ENCODE data around the gene GPR32. TPM values are rescaled to one million over a fixed set of nuclear protein-coding genes. Genes with fewer than 3 reads are reported as not detected.

The GPR32 gene
- total and polyA plus RNA-seq, 3 donors from 2014 or later = not detected

Small RNA genes lying within 50 kb of the gene (small RNA-seq; reads per million reads assigned to genes)
- gene SNORD88A (280 to 343 reads per million in 2 donors), gene SNORD88B (0 reads per million in 2 donors), gene SNORD88C (0 reads per million in 2 donors)

Other genes with a start within 250 kb of the GPR32 start
- 10 to 100 TPM in 1 of 2 donors, 1 to 10 TPM in 1; 5.7 to 10.1 TPM for gene LRRC4B, start 202.0 kb upstream of the GPR32 start, total RNA-seq
- 2.8 TPM for gene LRRC4B, start 202.0 kb upstream of the GPR32 start, polyA plus RNA-seq (ENCODE audit: insufficient read depth, low read depth, low replicate concordance)
- gene SYT3, start 130.6 kb upstream of the GPR32 start, total RNA-seq = 1 to 10 TPM; 2.5 to 5.5 TPM
- 3.3 TPM for gene SYT3, start 130.6 kb upstream of the GPR32 start, polyA plus RNA-seq (ENCODE audit: insufficient read depth, low read depth, low replicate concordance)
- 10 to 100 TPM in 1 of 2 donors, 1 to 10 TPM in 1; 5.4 to 10.2 TPM for gene C19orf81, start 121.0 kb upstream of the GPR32 start, total RNA-seq
- 11.7 TPM for gene C19orf81, start 121.0 kb upstream of the GPR32 start, polyA plus RNA-seq (ENCODE audit: insufficient read depth, low read depth, low replicate concordance)
- 1 to 10 TPM; 4.5 to 5.4 TPM for gene SHANK1, start 50.7 kb upstream of the GPR32 start, total RNA-seq
- 4.1 TPM for gene SHANK1, start 50.7 kb upstream of the GPR32 start, polyA plus RNA-seq (ENCODE audit: insufficient read depth, low read depth, low replicate concordance)
- gene CLEC11A, start 47.1 kb upstream of the GPR32 start, total RNA-seq = 10 to 100 TPM; 14.3 to 20.6 TPM
- gene CLEC11A, start 47.1 kb upstream of the GPR32 start, polyA plus RNA-seq (ENCODE audit: insufficient read depth, low read depth, low replicate concordance) = 16.9 TPM
- 1 to 10 TPM in 1 of 2 donors, under 1 TPM in 1; 0.43 to 1.9 TPM for gene ACP4, start 20.0 kb downstream of the GPR32 start, total RNA-seq
- gene ACP4, start 20.0 kb downstream of the GPR32 start, polyA plus RNA-seq (ENCODE audit: insufficient read depth, low read depth, low replicate concordance) = 4.0 TPM
- 1 to 10 TPM in 1 of 2 donors, under 1 TPM in 1; 0.43 to 1.2 TPM for gene KLK1, start 53.3 kb downstream of the GPR32 start, total RNA-seq
- gene KLK1, start 53.3 kb downstream of the GPR32 start, polyA plus RNA-seq (ENCODE audit: insufficient read depth, low read depth, low replicate concordance) = 2.7 TPM
- gene KLK15, start 63.1 kb downstream of the GPR32 start, total RNA-seq = 1 to 10 TPM; 5.5 to 9.0 TPM
- gene KLK15, start 63.1 kb downstream of the GPR32 start, polyA plus RNA-seq (ENCODE audit: insufficient read depth, low read depth, low replicate concordance) = 7.4 TPM
- gene KLK3, start 84.5 kb downstream of the GPR32 start, total RNA-seq = under 1 TPM; 0.63 to 0.81 TPM
- gene KLK3, start 84.5 kb downstream of the GPR32 start, polyA plus RNA-seq (ENCODE audit: insufficient read depth, low read depth, low replicate concordance) = 1.3 TPM
- 10 to 100 TPM; 19.3 to 38.3 TPM for gene KLK2, start 103.0 kb downstream of the GPR32 start, total RNA-seq
- gene KLK2, start 103.0 kb downstream of the GPR32 start, polyA plus RNA-seq (ENCODE audit: insufficient read depth, low read depth, low replicate concordance) = 30.7 TPM
- under 1 TPM; 0.31 to 0.55 TPM for gene KLK4, start 140.9 kb downstream of the GPR32 start, total RNA-seq
- 2.9 TPM for gene KLK4, start 140.9 kb downstream of the GPR32 start, polyA plus RNA-seq (ENCODE audit: insufficient read depth, low read depth, low replicate concordance)
- 10 to 100 TPM in 1 of 2 donors, 1 to 10 TPM in 1; 5.6 to 13.9 TPM for gene KLK5, start 182.6 kb downstream of the GPR32 start, total RNA-seq
- gene KLK5, start 182.6 kb downstream of the GPR32 start, polyA plus RNA-seq (ENCODE audit: insufficient read depth, low read depth, low replicate concordance) = 25.4 TPM
- under 1 TPM; 0.37 to 0.71 TPM for gene KLK6, start 199.1 kb downstream of the GPR32 start, total RNA-seq
- gene KLK6, start 199.1 kb downstream of the GPR32 start, polyA plus RNA-seq (ENCODE audit: insufficient read depth, low read depth, low replicate concordance) = 0.63 TPM
- gene KLK7, start 213.5 kb downstream of the GPR32 start, total RNA-seq = under 1 TPM; 0.71 to 0.93 TPM
- 0.45 TPM for gene KLK7, start 213.5 kb downstream of the GPR32 start, polyA plus RNA-seq (ENCODE audit: insufficient read depth, low read depth, low replicate concordance)
- gene KLK8, start 231.1 kb downstream of the GPR32 start, total RNA-seq = 1 to 10 TPM; 2.7 to 2.9 TPM
- gene KLK8, start 231.1 kb downstream of the GPR32 start, polyA plus RNA-seq (ENCODE audit: insufficient read depth, low read depth, low replicate concordance) = 4.9 TPM
- 10 to 100 TPM in 1 of 2 donors, 1 to 10 TPM in 1; 9.2 to 15.7 TPM for gene KLK10, start 249.2 kb downstream of the GPR32 start, total RNA-seq
- gene KLK10, start 249.2 kb downstream of the GPR32 start, polyA plus RNA-seq (ENCODE audit: insufficient read depth, low read depth, low replicate concordance) = 15.6 TPM

Data from testis (tissue), 3 donors.